ENCODE results near the gene ANKRD53. TPM values are rescaled to one million over a fixed set of nuclear protein-coding genes. Genes with fewer than 3 reads are reported as not detected.
A peak's percentile ranks its signal among the peaks of the same experiment; 100 is the strongest.

The ANKRD53 gene
- polyA plus RNA-seq, 1 donor from 2014 or later = not detected

DNA sequence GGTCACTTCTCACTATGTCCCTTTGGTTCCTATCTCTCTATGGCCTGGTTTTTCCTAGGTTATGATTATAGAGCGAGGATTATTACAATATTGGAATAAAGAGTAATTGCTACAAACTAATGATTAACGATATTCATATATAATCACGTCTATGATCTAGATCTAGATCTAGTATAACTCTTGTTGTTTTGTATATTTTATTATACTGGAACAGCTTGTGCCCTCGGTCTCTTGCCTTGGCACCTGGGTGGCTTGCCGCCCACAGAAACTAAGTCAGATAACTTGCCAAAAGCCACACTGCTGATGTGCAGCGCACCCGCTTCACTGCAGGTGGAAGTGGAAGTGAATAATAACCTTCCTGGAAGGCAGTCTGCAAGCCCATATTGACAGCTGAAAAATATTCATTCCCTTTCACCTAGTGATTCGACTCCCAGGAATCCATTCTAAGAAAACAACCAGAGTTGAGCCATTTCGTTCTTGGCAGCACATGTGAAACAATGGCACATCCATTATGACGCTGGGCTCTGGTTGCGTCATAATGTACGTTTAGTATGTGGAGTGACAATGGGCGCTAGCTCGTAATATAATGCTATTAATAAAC lies 725 bp upstream of the ANKRD53 start:
- H2AFZ ChIP-seq (ENCODE audit: low read depth, low read length) = no peak overlapping the region
- H3F3A ChIP-seq (ENCODE audit: insufficient read depth, low read length, poor library complexity, severe bottlenecking) = no peaks in the 10 kb centered on the region
- TF ChIP-seq, protein P1, sequence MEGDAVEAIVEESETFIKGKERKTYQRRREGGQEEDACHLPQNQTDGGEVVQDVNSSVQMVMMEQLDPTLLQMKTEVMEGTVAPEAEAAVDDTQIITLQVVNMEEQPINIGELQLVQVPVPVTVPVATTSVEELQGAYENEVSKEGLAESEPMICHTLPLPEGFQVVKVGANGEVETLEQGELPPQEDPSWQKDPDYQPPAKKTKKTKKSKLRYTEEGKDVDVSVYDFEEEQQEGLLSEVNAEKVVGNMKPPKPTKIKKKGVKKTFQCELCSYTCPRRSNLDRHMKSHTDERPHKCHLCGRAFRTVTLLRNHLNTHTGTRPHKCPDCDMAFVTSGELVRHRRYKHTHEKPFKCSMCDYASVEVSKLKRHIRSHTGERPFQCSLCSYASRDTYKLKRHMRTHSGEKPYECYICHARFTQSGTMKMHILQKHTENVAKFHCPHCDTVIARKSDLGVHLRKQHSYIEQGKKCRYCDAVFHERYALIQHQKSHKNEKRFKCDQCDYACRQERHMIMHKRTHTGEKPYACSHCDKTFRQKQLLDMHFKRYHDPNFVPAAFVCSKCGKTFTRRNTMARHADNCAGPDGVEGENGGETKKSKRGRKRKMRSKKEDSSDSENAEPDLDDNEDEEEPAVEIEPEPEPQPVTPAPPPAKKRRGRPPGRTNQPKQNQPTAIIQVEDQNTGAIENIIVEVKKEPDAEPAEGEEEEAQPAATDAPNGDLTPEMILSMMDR (IDR thresholded peaks at IDR 0.05; ENCODE audit: poor library complexity, severe bottlenecking) = peak; percentile 8
- TF ChIP-seq, protein P2, sequence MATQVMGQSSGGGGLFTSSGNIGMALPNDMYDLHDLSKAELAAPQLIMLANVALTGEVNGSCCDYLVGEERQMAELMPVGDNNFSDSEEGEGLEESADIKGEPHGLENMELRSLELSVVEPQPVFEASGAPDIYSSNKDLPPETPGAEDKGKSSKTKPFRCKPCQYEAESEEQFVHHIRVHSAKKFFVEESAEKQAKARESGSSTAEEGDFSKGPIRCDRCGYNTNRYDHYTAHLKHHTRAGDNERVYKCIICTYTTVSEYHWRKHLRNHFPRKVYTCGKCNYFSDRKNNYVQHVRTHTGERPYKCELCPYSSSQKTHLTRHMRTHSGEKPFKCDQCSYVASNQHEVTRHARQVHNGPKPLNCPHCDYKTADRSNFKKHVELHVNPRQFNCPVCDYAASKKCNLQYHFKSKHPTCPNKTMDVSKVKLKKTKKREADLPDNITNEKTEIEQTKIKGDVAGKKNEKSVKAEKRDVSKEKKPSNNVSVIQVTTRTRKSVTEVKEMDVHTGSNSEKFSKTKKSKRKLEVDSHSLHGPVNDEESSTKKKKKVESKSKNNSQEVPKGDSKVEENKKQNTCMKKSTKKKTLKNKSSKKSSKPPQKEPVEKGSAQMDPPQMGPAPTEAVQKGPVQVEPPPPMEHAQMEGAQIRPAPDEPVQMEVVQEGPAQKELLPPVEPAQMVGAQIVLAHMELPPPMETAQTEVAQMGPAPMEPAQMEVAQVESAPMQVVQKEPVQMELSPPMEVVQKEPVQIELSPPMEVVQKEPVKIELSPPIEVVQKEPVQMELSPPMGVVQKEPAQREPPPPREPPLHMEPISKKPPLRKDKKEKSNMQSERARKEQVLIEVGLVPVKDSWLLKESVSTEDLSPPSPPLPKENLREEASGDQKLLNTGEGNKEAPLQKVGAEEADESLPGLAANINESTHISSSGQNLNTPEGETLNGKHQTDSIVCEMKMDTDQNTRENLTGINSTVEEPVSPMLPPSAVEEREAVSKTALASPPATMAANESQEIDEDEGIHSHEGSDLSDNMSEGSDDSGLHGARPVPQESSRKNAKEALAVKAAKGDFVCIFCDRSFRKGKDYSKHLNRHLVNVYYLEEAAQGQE (IDR thresholded peaks at IDR 0.05; ENCODE audit: borderline replicate concordance) = no peak
- TF ChIP-seq SMC3 (conservative IDR thresholded peaks at IDR 0.05; ENCODE audit: poor library complexity) = peak; percentile 8
- TF ChIP-seq TAF1 (IDR thresholded peaks at IDR 0.05; ENCODE audit: low read depth) = no peak
- no peaks in the 10 kb centered on the region for H3K79me2 ChIP-seq (replicated peaks; ENCODE audit: insufficient read depth, low read length)
- no peak overlapping the region for H3K27ac ChIP-seq (ENCODE audit: low read length)
- no peaks in the 10 kb centered on the region for H4K20me1 ChIP-seq (ENCODE audit: insufficient read depth)
- H3K9me2 ChIP-seq (ENCODE audit: insufficient read depth, low read length) = no peaks in the 10 kb centered on the region
- H3K9ac ChIP-seq (ENCODE audit: low read length) = no peak overlapping the region
- no peaks in the 10 kb centered on the region for H3K9me3 ChIP-seq (ENCODE audit: low read length)
- no peaks in the 10 kb centered on the region for H3K36me3 ChIP-seq (ENCODE audit: insufficient read depth, low read length)
- peak overlapping the region; percentile 53 for H3K4me3 ChIP-seq (ENCODE audit: low read length)
- H3K27me3 ChIP-seq (ENCODE audit: insufficient read depth, low read depth, low read length) = peaks cover 14% of the 10 kb centered on the region
- H3K4me2 ChIP-seq (ENCODE audit: low read length) = no peak overlapping the region

DNA sequence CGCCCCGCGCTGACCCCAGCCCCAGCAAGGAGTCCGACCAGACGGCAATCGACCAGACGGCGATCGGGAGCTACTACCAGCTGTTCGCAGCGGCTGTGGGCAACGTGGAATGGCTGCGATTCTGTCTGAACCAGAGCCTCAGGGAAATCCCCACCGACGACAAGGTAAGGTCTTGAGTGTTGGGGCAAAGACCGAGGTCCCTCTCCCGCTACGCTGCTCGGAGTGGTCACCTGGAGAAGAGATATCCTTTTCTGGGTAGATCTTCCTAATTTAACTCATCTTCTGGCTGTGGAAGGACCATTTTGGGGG lies 704 bp downstream of the ANKRD53 start:
- H3K79me2 ChIP-seq (replicated peaks; ENCODE audit: insufficient read depth, low read length) = no peaks in the 10 kb centered on the region
- H3K9me3 ChIP-seq (ENCODE audit: low read length) = no peaks in the 10 kb centered on the region
- no peaks in the 10 kb centered on the region for H4K20me1 ChIP-seq (ENCODE audit: insufficient read depth)
- no peak overlapping the region for H3K27ac ChIP-seq (ENCODE audit: low read length)
- H3K4me2 ChIP-seq (ENCODE audit: low read length) = no peak overlapping the region
- H3K4me3 ChIP-seq (ENCODE audit: low read length) = no peak overlapping the region
- H3F3A ChIP-seq (ENCODE audit: insufficient read depth, low read length, poor library complexity, severe bottlenecking) = no peaks in the 10 kb centered on the region
- H3K9me2 ChIP-seq (ENCODE audit: insufficient read depth, low read length) = no peaks in the 10 kb centered on the region
- no peak for TF ChIP-seq EP300 (conservative IDR thresholded peaks at IDR 0.05; ENCODE audit: poor library complexity, severe bottlenecking)
- TF ChIP-seq TAF1 (IDR thresholded peaks at IDR 0.05; ENCODE audit: low read depth) = no peak
- TF ChIP-seq EZH2 (IDR thresholded peaks at IDR 0.05; ENCODE audit: borderline replicate concordance, insufficient read depth, low read length, poor library complexity, severe bottlenecking) = no peak
- TF ChIP-seq, protein P1 (IDR thresholded peaks at IDR 0.05; ENCODE audit: poor library complexity, severe bottlenecking) = no peak
- no peak for TF ChIP-seq RAD21 (conservative IDR thresholded peaks at IDR 0.05)
- TF ChIP-seq, protein P2 (IDR thresholded peaks at IDR 0.05; ENCODE audit: borderline replicate concordance) = no peak
- TF ChIP-seq POLR2AphosphoS5 (IDR thresholded peaks at IDR 0.05) = no peak
- TF ChIP-seq MXI1 (conservative IDR thresholded peaks at IDR 0.05; ENCODE audit: poor library complexity, severe bottlenecking) = no peak
- TF ChIP-seq SMC3 (conservative IDR thresholded peaks at IDR 0.05; ENCODE audit: poor library complexity) = no peak
- no peaks in the 10 kb centered on the region for H3K36me3 ChIP-seq (ENCODE audit: insufficient read depth, low read length)
- H2AFZ ChIP-seq (ENCODE audit: low read depth, low read length) = no peak overlapping the region
- H3K9ac ChIP-seq (ENCODE audit: low read length) = no peak overlapping the region
- peaks cover 14% of the 10 kb centered on the region for H3K27me3 ChIP-seq (ENCODE audit: insufficient read depth, low read depth, low read length)

Data from neural cell (in vitro differentiated cells).